GM18909 (cell line): ENCODE results near the gene JMJD8.
A peak's percentile ranks its signal among the peaks of the same experiment; 100 is the strongest.

Experiments used
- ATAC-seq: cut with Tn5 transposase; IDR thresholded peaks from one replicate; pipeline ENCODE4 v1.9.1; 2021; ENCODE audit warnings: mild to moderate bottlenecking; ENCODE audit not compliant: unreplicated experiment, poor library complexity

JMJD8 gene

DNA sequence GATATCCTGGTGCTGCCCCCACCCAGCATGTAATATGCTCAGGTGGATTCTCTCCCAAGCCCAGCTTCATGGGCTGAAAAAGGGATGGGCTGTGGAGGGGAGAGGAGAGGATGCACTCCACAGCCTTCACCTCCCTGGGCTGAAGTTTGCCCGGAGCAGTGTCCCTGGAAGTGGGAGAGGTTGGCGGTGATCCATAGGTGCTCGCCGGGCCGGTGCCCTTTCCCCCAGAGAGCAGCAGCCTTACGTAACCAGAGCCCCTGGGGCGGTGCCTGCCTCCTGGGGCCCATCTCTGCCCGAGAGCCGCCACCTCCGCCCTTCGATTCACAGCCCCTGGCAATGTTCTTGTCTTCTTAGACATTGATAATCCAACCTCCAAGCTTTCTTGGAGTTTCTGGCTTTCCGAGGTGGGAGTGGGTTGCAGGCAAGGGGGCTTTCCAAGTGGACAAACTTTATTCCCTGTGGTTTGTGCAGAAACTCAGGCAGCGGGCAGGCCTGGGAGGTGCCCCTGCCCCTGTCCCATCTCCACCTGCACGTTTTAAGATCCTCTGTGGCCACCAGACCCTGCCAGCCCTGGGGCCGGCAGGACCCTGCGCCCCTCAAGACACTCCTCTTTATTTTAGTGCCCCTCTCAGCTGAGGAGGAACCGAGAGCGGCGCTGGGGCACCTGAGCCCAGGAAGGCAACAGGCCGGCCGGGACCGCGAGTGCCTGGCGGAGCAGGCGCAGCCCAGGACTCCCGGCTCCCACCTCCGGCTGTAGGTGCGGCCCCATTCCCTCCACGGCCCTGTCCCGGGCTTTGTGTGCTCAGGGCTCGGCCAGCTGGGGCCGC is 38.1 kb downstream of the JMJD8 start:
- no peak for ATAC-seq

DNA sequence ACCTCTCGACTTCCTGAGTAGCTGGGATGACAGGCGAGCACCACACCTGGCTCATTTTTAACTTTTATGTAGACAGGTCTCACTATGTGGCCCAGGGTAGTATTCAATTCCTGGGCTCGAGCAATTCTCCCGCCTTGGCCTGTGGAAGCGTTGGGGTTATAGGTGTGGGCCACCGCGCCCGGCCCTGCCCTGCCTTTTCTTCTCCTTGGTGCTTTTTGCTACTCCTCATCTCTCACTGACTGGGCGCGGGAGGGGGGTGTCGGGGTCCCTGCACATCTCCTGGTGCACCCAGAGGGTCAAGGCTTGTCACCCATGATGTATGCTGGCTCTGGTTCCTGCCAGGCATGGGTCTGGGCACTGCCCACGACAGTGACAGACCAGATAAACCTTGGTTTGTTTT is 39.6 kb downstream of the JMJD8 start:
- no peak for ATAC-seq

DNA sequence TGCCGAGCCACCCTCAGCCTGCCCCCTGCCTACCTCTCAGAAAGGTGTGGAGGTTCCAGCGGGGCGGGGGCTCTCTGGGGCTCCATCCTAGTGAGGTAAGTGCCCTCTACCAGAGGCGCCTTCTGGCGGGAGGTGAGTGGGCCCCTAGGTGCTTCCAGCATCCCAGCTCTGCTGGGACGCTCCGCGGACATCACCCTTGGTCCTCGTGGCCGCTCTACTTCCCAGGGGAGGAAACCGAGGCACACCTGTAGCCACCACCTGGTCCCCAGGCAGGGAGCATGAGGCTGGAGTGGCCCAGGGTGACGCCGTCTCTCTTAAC is 41.1 kb downstream of the JMJD8 start:
- no peak for ATAC-seq

DNA sequence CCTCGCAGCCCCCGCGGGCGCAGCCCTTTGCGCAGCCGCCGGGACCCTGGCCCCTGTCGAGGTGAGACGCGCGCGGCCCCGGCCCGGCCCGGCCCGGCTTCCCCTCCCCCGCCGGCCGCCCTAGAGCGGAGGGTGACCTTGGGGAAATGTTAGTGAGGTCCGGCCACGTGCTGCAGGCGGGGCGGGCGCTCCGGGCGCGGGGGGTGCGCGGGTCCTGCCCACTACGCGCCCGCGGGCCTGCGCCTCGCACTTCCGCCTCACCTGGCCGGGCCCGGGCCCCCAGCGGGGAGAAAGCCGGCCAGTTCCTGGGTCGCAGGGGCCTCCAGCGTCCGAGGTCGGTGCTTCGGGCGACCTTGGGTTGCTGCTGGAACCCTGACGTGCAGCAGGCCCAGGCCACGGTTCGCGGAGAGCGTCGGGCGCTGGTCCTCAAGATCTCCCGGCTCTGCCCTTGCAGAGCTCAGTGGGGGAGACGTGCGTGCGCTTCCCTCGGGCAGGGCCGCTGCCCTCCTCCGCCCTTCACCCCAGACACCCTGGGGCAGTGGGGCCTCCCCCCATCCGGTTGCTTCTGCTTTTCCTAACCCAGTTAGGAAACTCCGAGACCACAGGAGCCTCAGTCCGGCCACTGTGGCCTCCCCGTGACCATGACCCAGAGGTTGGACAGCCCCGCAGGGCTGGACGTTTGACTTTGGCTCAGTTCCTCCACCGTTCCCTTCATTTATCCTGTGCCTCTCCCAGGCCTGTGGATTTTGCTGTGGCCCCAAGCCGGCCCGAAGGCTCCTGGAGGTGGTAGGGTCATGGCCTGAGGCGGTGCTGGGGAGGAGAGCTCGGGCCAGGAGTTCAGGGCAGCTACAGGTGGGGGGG is 41.7 kb downstream of the JMJD8 start:
- peak; percentile 48 for ATAC-seq

DNA sequence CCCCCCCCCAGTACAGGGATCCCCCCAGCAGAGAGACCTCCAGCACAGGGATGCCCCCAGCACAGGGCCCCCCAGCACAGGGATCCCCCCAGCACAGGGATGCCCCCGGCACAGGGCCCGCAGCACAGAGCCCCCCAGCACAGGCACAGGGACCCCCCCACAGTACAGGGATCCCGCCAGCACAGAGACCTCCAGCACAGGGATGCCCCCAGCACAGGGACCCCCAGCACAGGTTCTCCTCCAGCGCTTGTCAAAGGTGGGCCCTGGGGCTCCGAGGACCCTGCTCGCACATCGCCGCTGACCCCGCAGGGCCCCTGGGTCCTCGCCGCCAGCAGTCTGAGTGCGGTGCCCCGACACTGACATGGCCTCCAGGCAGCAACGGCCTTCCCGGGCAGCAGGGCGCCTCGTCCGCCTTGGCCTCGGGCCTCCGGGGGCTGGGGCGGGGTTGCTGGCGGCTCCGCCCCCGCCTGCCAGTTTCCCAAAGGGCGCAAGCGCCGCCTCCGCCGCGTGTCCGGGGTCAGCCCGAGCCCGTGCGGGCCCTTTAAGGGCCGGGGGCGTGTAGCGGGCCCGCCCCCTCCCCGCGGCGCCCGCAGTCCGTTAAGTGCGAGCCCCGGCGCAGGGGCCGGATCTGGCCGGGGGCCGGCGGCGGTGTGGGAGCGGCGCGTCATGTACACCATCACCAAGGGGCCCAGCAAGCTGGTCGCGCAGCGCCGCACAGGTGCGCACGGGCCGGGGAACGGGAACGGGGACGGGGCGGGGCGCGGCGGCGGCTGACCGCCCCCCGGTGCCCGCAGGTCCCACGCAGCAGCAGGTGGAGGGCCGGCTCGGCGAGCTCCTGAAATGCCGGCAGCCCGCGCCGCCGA is 42.6 kb downstream of the JMJD8 start, which contains the start of gene MCRIP2:
TSS of gene MCRIP2 (plus strand) at position 503 of the 863 bp plus-strand sequence. CDS start at position 667, 164 bp downstream.
- ATAC-seq, result peak; percentile 50

DNA sequence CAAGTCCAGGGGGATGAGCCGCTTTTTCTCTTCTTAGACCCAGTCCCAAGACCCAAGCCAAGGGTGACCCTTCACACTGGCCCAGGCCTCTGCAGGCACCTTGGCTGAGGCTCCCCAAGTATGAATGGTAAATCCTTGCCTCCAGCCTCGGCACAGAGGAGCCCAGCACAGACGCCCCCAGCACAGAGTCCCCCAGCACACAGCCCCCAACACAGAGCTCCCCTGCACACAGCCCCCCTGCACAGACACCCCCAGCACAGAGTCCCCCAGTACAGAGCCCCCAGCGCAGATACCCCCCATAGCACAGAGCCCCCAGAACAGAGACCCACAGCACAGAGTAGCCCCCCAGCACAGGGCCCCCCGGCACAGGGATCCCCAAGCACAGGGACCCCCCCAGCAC is 43.5 kb downstream of the JMJD8 start:
- ATAC-seq, result no peak

DNA sequence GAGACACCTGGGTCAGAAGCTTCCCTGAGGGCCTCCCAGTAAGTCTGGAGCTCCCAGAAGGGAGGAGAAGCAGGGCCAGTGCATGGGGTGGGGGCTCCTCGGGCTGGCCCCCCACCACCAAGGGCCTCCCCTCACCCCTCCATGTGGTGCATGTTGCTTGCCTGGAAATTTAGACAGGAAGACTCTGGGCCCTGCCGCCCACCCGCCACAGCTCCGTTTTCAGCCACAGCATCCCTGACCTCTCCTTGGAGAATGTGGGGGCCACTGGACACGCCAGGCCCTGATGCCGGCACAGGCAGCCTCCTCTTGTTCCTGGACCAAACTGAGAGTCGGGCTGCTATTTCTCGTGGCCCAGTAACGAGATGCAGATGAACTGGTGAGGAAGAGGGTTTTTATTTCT is 45.3 kb downstream of the JMJD8 start:
- no peak for ATAC-seq

DNA sequence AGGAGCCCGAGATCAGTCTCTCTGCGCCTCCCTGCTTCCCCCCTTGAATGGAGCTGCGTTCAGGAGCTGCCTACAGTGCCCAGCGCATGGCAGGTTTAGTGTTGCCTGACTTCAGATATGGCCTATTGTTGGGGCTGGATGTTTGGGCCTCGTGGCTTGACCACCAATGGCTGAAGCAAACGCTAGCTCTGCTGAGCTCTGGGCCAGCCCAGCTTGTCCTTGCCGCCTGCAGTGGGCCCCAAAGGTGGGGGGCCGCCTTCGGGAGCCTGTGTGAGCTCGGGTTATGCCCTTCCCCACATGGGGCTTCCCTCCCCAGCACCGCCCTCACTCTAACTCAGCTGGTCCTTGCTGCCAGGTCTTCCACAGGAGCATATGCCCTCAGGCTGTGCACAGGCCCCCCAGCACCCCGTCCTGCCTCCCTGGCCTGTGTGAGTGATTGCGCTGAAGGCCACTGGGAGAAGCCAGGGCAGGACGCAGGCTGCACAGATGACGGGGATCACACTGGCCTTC is 46.0 kb downstream of the JMJD8 start:
- ATAC-seq, result no peak

DNA sequence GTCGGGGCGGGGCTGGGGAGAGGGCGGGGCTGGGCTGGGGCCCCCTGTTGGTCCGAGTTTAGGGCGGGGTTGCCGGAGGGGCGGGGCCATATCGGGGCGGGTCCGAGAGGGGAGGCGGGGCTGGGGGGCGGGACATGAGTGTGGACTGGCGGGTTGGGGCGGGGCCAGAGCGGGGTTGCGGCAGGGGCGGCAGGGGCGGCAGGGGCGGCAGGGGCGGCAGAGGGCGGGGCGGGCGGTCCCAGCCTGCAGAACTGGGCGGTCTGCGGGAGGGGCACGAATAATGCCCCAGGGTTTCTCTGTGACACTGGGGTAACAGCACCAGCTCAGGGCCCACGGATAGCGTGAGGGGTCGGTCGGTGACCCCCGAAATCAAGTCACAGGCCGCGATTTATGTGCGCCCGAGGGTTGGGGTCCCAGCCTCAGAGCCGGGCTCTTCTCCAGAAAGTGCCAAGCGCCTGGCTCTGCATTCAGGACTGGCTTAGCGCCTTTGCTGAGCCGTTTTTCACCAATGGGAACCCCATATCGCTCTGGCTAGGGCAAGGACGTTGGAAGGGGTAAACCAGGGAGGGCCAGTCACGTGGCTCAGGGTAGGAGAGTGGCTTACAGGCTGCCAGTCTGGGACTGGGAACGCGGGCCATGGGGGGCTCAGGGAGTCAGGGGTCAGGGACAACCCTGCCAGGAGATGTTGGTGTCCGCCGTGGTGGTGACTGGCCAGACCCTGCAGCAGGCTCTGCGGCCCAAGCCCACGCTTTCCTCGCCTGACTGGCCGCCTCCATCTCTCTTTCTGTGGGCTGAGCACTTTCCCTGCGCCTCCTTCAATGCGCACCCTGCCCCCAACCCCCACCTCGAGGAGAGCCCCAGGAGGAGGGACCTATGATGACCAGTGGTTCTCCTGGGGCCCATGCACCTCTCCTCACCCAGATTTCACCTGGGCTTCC is 46.8 kb downstream of the JMJD8 start:
- ATAC-seq, result no peak

DNA sequence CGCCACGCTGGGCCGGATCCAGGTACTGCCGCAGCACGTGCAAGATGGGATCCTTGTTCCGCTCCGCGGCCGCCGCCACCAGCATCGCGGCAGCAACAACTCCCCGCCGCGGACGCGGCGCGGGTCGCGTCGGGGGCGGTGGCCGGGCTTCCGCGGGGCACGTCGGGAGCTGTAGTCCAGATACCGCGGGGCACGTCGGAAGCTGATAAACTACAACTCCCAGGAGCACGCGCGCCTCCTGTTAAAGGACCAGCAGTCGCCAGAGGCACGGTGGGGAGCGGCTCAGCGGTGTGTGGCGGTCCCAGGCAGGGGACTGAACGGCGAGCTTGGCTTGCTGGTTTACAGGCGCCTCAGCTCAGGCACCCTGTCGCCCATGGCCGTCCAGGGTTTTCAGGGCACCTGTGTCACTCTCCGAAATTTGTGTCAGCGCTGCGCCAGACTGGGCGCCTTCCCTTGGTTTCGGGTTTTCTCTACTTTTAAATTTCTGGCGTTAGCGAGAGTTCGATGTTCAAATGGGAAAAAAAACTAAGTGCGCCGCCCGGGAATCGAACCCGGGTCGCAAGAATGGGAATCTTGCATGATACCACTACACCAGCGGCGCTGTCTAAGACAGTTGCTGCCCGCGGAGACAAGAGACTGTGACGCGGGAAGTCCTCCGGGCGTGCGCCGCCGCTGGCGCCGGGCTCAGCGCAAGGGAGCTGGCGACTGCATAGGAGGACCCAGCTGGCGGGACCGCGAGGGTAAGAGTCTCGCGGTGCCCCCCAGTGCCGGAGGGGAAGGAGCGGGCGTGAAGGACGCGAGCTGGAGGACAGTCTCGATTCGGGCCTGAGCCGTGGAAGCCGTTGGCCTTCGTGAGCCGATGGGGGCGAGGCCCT is 47.7 kb downstream of the JMJD8 start, which contains the start of gene METTL26:
TSS of gene METTL26 (minus strand) at position 100 of the 875 bp plus-strand sequence. CDS start at position 85, 15 bp downstream.
- ATAC-seq, result peak; percentile 78

DNA sequence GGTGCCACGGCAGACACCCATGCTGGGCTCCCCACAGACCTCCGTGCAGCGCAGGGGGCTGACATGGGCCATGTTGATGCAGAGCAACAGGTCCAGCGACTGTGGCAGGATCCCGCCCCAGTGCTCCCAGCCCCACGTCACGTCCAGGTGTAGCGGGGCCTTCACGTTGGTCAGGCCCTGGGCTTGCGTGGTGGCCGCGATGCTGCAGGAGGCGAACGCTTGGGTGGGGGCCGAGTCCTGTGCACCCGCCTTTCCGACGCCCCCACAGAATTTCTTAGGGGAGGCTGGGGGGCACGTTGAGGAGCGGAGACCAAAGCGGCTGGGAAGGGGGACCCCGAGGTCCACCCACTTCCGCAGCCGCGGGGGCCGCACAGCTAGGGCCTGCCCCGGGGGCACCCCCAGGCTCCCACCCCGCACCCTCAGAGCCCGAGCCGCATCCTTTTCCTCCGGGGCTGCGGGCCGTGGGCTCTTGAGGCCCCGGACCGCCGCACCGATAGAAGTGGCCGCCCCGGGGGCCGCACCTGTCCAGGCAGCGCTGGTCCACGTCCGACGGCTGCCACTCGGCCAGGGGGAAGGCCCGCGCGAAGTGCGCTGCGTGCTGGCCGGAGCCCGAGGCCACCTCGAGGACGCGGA is 48.4 kb downstream of the JMJD8 start:
- peak; percentile 3 for ATAC-seq

DNA sequence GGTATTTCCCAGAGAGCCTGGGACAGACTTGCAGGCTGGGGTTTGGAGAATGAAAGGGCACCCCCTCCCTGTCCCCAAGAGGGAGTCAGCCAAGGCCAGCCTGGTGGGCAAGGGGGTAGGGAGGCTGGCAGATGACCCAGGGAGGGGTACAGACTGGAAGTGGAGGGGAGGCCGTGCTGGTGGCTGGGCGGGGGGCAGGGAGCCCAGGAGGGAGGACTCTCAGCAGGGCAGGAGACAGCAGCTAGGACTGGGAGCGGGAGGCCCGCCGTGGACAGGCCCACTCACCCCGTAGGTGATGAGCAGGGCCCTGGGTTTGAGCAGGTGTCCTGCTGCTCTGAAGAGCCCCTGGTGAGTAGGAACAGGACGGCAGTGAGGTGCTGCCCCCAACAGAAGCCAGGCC is 49.1 kb downstream of the JMJD8 start:
- no peak for ATAC-seq

DNA sequence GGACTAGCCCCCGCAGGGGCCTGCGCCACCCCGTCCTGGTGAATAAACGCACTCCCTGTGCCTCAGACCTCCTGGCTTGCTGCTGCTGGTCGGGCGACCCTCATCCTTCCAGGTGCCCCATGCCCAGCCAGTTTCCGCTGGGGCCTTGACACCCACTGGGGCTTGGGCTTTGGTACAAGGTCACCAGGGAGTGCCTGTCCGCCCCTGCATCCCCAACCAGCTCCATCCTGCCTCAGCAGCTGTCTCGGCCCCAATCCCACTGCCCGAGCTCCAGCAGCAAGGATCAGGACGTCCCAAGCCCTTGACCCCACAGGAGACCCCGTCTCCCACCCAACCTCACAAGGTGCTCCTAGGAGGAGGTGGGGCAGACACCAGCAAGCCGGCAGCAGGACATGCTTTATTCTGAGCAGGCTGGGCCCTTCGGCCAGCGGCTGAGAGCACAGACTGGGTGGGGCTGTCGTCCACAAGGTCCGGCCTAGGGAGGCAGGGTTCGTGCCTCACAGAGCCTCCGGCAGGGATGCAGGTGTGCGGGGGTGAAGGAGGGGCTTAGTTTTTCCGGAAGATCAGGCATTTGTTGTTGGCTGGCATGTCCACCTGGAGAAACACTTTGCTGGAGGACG is 50.0 kb downstream of the JMJD8 start:
- ATAC-seq, result no peak

DNA sequence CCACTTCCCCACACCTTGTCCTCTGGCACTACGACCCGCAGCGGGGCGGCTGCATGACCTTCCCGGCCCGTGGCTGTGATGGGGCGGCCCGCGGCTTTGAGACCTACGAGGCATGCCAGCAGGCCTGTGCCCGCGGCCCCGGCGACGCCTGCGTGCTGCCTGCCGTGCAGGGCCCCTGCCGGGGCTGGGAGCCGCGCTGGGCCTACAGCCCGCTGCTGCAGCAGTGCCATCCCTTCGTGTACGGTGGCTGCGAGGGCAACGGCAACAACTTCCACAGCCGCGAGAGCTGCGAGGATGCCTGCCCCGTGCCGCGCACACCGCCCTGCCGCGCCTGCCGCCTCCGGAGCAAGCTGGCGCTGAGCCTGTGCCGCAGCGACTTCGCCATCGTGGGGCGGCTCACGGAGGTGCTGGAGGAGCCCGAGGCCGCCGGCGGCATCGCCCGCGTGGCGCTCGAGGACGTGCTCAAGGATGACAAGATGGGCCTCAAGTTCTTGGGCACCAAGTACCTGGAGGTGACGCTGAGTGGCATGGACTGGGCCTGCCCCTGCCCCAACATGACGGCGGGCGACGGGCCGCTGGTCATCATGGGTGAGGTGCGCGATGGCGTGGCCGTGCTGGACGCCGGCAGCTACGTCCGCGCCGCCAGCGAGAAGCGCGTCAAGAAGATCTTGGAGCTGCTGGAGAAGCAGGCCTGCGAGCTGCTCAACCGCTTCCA is 50.6 kb downstream of the JMJD8 start:
- no peak for ATAC-seq

DNA sequence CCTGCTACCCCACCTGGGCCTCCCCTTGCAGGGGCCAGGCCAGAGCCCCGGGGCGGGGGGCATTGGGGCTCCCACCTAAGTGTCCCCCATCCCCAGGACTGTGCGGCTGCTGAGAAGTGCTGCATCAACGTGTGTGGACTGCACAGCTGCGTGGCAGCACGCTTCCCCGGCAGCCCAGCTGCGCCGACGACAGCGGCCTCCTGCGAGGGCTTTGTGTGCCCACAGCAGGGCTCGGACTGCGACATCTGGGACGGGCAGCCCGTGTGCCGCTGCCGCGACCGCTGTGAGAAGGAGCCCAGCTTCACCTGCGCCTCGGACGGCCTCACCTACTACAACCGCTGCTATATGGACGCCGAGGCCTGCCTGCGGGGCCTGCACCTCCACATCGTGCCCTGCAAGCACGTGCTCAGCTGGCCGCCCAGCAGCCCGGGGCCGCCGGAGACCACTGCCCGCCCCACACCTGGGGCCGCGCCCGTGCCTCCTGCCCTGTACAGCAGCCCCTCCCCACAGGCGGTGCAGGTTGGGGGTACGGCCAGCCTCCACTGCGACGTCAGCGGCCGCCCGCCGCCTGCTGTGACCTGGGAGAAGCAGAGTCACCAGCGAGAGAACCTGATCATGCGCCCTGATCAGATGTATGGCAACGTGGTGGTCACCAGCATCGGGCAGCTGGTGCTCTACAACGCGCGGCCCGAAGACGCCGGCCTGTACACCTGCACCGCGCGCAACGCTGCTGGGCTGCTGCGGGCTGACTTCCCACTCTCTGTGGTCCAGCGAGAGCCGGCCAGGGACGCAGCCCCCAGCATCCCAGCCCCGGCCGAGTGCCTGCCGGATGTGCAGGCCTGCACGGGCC is 51.4 kb downstream of the JMJD8 start:
- no peak for ATAC-seq

DNA sequence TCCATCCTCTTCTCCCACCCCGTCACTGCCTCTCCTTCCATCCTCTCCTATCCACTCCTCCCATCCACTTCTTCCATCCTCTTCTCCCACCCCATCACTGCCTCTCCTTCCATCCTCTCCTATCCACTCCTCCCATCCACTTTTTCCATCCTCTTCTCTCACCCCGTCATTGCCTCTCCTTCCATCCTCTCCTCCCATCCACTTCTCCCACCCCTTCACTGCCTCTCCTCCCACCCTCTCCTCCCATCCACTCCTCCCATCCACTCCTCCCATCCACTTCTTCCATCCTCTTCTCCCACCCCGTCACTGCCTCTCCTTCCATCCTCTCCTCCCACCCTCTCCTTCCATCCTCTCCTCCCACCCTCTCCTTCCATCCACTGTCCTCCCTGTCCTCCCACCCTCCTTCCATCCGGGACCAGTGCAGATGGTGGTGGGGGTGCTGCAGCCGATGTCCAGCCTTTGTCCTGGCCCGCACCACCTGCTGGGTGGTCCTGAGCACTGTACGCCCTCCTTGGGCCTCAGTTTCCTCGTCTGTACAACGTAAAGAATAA is 52.3 kb downstream of the JMJD8 start:
- ATAC-seq, result no peak
